Measurements from ENCODE around the gene ZNF492. TPM values are rescaled to one million over a fixed set of nuclear protein-coding genes. Genes with fewer than 3 reads are reported as not detected.
A peak's percentile ranks its signal among the peaks of the same experiment; 100 is the strongest.

ZNF492 gene
- total RNA-seq, 1 donor from 2014 or later, result not detected

GRCh38 chr19:22602631-22603272 lies 31.4 kb upstream of the ZNF492 start:
- Mint-ChIP-seq H3K27me3 (ENCODE audit: low read depth) (no peaks in the 10 kb centered on the region), H3K4me3 (ENCODE audit: unreplicated experiment) (no peak overlapping the region), H3K36me3 (ENCODE audit: low read depth) (peaks cover 6% of the 10 kb centered on the region), H3K4me1 (ENCODE audit: low read depth) (no peaks in the 10 kb centered on the region), H3K27ac (ENCODE audit: unreplicated experiment) (no peak overlapping the region), H3K9me3 (ENCODE audit: low read depth) (peaks cover 60% of the 10 kb centered on the region)
- TF ChIP-seq, protein P1, sequence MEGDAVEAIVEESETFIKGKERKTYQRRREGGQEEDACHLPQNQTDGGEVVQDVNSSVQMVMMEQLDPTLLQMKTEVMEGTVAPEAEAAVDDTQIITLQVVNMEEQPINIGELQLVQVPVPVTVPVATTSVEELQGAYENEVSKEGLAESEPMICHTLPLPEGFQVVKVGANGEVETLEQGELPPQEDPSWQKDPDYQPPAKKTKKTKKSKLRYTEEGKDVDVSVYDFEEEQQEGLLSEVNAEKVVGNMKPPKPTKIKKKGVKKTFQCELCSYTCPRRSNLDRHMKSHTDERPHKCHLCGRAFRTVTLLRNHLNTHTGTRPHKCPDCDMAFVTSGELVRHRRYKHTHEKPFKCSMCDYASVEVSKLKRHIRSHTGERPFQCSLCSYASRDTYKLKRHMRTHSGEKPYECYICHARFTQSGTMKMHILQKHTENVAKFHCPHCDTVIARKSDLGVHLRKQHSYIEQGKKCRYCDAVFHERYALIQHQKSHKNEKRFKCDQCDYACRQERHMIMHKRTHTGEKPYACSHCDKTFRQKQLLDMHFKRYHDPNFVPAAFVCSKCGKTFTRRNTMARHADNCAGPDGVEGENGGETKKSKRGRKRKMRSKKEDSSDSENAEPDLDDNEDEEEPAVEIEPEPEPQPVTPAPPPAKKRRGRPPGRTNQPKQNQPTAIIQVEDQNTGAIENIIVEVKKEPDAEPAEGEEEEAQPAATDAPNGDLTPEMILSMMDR (IDR thresholded peaks at IDR 0.05), result no peak
- DNase-seq (ENCODE audit: low spot score), result peak; percentile 80

DNA sequence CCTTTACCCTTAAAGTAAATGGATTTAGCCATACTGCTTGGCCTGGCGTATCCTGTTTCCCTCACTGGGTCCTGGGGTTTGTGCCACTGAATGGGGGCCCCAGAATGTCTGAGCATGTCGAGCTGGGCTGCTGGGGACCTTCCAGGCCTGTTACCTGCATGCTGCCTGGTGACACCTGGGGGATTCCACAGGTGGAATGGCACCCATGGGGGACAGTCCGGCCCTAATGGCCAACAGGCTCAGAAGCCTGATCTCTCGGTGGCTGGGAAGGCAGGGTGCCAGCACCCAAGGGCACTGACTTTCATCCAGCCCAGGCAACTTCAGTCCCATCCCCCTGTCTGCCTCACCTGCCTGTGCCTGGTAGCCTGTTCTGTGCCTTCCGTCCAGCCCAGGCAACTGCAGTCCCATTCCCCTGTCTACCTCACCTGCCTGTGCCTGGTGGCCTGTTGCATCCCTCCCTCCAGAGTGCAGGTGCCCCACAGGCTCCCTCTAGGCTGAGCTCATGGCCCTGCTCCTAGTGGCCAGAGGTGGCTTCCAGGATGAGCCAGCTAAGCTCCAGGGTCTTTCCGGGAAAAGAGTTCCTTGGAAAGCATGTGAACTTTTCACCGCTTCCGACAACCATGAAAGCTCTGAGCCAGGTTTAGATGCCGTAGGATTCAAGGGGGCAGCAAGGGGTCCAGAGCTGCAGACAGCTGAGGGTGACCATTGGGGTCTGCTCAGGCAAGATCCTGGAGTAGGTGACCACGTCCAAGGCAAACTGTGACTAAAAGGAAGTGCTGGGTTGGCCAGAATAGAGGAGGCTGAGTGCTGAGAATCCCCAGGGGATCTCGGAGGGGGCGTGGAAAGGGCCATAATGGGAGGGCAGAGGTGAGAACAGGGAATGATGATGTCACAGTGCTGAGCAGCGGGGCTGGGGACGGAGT lies 30.3 kb upstream of the ZNF492 start:
- Mint-ChIP-seq H3K4me3 (ENCODE audit: unreplicated experiment) (no peak overlapping the region), H3K27ac (ENCODE audit: unreplicated experiment) (no peak overlapping the region), H3K36me3 (ENCODE audit: low read depth) (peaks cover 6% of the 10 kb centered on the region), H3K27me3 (ENCODE audit: low read depth) (no peaks in the 10 kb centered on the region), H3K9me3 (ENCODE audit: low read depth) (peaks cover 58% of the 10 kb centered on the region), H3K4me1 (ENCODE audit: low read depth) (no peaks in the 10 kb centered on the region)
- no peak for DNase-seq (ENCODE audit: low spot score)
- TF ChIP-seq, protein P1 (IDR thresholded peaks at IDR 0.05), result no peak

DNA sequence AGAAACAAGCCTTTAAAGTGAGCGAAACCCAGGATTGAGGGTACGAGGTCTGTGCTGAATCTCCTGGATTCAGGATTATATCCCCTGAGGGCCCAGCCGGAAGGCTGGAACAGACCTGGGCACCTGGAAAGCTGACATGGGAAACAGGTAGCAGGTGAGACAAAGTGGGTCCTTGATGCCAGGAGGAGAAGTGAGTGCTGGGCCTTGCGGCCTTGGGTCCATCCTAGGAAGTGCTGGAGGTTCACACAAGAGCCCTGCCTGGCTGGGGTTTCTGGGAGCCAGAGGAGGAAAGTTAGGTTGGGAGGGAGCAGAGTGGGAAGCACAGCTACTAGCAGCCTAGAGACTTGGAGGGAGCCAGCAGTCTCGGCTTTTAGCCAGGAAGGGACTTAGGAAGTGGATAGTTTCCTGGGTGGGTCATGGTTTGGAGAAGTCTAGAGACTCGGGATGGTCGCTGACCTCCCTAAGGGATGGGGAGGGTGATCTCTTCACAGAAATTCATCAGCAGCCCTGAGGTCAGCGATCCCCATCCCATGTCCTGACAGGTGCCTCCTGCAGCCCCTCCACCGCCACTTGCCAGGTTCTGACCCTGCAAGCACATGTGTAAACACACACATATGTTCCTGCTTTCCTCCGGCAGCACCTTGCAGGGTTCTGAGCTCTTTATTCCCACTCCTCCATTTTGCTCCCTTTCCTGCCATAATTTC lies 29.4 kb upstream of the ZNF492 start:
- no peaks in the 10 kb centered on the region for H3K27me3 Mint-ChIP-seq (ENCODE audit: low read depth)
- peaks cover 3% of the 10 kb centered on the region for H3K36me3 Mint-ChIP-seq (ENCODE audit: low read depth)
- no peak overlapping the region for H3K4me3 Mint-ChIP-seq (ENCODE audit: unreplicated experiment)
- H3K4me1 Mint-ChIP-seq (ENCODE audit: low read depth), result no peaks in the 10 kb centered on the region
- TF ChIP-seq, protein P1 (IDR thresholded peaks at IDR 0.05), result no peak
- H3K9me3 Mint-ChIP-seq (ENCODE audit: low read depth), result peaks cover 58% of the 10 kb centered on the region
- DNase-seq (ENCODE audit: low spot score), result no peak
- no peak overlapping the region for H3K27ac Mint-ChIP-seq (ENCODE audit: unreplicated experiment)

DNA sequence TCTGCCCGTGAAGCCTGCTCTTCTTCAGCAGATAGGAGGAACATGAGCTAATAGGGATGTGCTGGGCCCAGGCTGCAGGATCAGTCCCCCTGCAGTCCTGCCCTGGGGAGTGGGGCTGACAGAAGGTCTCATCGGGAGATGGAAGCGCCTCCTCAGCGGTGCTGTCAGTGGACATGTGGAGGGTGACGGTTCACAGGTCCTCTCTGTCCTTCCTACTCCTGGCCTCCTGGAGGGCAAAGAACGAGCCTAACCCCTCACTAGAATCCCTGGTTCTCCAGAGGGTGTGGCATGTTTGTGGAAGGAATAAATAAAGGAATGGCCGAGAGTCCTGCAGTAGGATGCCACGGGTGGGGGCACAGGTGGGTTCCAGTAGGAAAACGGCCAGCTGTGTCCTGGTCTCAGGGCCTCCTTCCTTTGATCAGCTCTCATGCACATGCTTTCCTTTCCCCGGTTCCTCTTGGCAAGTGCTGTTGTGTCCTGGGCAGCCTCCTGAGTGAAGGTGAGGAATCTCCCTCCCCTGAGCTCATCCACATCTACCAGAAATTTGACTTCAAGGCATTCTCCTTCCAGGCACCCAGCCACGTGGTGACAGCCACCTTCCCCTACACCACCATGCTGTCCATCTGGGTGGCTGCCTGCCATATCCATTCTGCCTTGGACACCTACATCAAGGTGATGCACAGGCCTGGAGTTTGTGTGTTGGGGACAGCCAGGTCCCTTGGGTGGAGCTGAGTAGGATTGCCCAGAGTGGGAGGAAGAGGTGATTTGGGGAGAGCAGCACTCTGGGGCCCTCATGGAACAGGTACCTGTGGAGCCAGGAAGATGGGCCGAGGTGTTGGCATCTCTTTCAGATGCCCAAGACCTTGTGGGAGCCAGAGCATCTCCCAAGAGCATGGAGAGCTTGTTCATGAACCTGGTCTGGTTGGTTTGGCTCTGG lies 28.6 kb upstream of the ZNF492 start:
- H3K36me3 Mint-ChIP-seq (ENCODE audit: low read depth), result peaks cover 2% of the 10 kb centered on the region
- no peaks in the 10 kb centered on the region for H3K27me3 Mint-ChIP-seq (ENCODE audit: low read depth)
- no peak for DNase-seq (ENCODE audit: low spot score)
- H3K4me1 Mint-ChIP-seq (ENCODE audit: low read depth), result no peaks in the 10 kb centered on the region
- TF ChIP-seq, protein P1 (IDR thresholded peaks at IDR 0.05), result no peak
- peaks cover 63% of the 10 kb centered on the region for H3K9me3 Mint-ChIP-seq (ENCODE audit: low read depth)
- no peak overlapping the region for H3K27ac Mint-ChIP-seq (ENCODE audit: unreplicated experiment)
- H3K4me3 Mint-ChIP-seq (ENCODE audit: unreplicated experiment), result no peak overlapping the region

All from chondrocyte (in vitro differentiated cells).